CD4-positive, alpha-beta memory T cell (primary cell): ENCODE measurements around the gene RILPL2. TPM values are rescaled to one million over a fixed set of nuclear protein-coding genes. Genes with fewer than 3 reads are reported as not detected.

Experiments used
- CTCF ChIA-PET: fragments of 350-600 bp; sonication (Branson Sonifier 250); formaldehyde crosslinking; loops from one replicate; lab custom pipeline; 2021; ENCODE audit warnings: inconsistent platforms; ENCODE audit not compliant: partially characterized antibody; lab: Charles Lee
- POLR2A ChIA-PET: fragments of 350-600 bp; sonication (Branson Sonifier 250); formaldehyde crosslinking; loops from one replicate; lab custom pipeline; 2021; ENCODE audit not compliant: partially characterized antibody; lab: Charles Lee
- DNase-seq, 5 donors: peaks; one replicate each; pipeline versions ENCODE4 v3.0.0 to v3.0.0-alpha.2; 2020 to 2022; ENCODE audit warnings: mixed read lengths in 1 of 5
- H3K27ac ChIP-seq: one replicate; pipeline ENCODE4 v1.7.0; 2013; ENCODE audit warnings: low read depth, low read length
- H3K27me3 ChIP-seq: 2 replicates; pipeline ENCODE4 v1.7.0; 2013; ENCODE audit warnings: mild to moderate bottlenecking, low read length, moderate library complexity; ENCODE audit not compliant: insufficient read depth
- H3K36me3 ChIP-seq: 2 replicates; pipeline ENCODE4 v1.7.0; 2013; ENCODE audit warnings: mild to moderate bottlenecking, low read length, moderate library complexity; ENCODE audit not compliant: insufficient read depth
- H3K4me1 ChIP-seq: 2 replicates; pipeline ENCODE4 v1.7.0; 2013; ENCODE audit warnings: mild to moderate bottlenecking, low read length, moderate library complexity; ENCODE audit not compliant: insufficient read depth
- H3K4me3 ChIP-seq, 2 donors: one replicate each; pipeline ENCODE4 v1.7.0; 2013; ENCODE audit warnings: low read length in 2 of 2, mild to moderate bottlenecking in 1 of 2
- H3K9me3 ChIP-seq, 2 donors: one replicate each; pipeline ENCODE4 v1.7.0; 2013; ENCODE audit warnings: low read length in 2 of 2, control low read depth in 1 of 2; ENCODE audit not compliant: control insufficient read depth in 1 of 2
- H3K27ac Mint-ChIP-seq, 7 donors: one replicate each; pipeline ENCODE4 v1.8.0; 2020 to 2021; ENCODE audit warnings: mixed read lengths in 7 of 7, mild to moderate bottlenecking in 6 of 7, inconsistent platforms in 3 of 7, moderate library complexity in 3 of 7
- H3K27me3 Mint-ChIP-seq, 2 donors: one replicate each; pipeline ENCODE4 v1.8.0; 2020 to 2021; ENCODE audit warnings: mixed read lengths in 2 of 2
- H3K36me3 Mint-ChIP-seq, 2 donors: one replicate each; pipeline ENCODE4 v1.8.0; 2020 to 2021; ENCODE audit warnings: mixed read lengths in 2 of 2, inconsistent platforms in 1 of 2, mild to moderate bottlenecking in 1 of 2
- H3K4me1 Mint-ChIP-seq, 4 donors: one replicate each; pipeline ENCODE4 v1.8.0; 2020 to 2021; ENCODE audit warnings: mixed read lengths in 4 of 4, mild to moderate bottlenecking in 1 of 4
- H3K4me3 Mint-ChIP-seq, 8 donors: one replicate each; pipeline ENCODE4 v1.8.0; 2020 to 2021; ENCODE audit warnings: mixed read lengths in 8 of 8, mild to moderate bottlenecking in 7 of 8, moderate library complexity in 6 of 8, inconsistent platforms in 3 of 8
- H3K9me3 Mint-ChIP-seq, 8 donors: one replicate each; pipeline ENCODE4 v1.8.0; 2020 to 2021; ENCODE audit warnings: mixed read lengths in 8 of 8, mild to moderate bottlenecking in 5 of 8, inconsistent platforms in 3 of 8, moderate library complexity in 1 of 8
- intact Hi-C: fragments of 100-400 bp; cut with micrococcal nuclease; formaldehyde crosslinking; loops from one replicate; pipeline ENCODE4 v1.15.1; 2023
- polyA plus RNA-seq, 2 donors: library from polyadenylated mRNA; unstranded; fragments of 300-500 nt; fragmentation: Illumina TruSeq; gene quantifications; one replicate each; pipeline ENCODE4 v1.2.3, GENCODE V29; 2021
- total RNA-seq, 2 experiments: library from RNA; stranded (reverse); gene quantifications; one replicate each; pipeline ENCODE4 v1.2.3, GENCODE V29; 2021

RILPL2 gene
- total and polyA plus RNA-seq, 4 experiments from 2014 or later = 11.6 to 13.7 (median 12.6) TPM

DNA sequence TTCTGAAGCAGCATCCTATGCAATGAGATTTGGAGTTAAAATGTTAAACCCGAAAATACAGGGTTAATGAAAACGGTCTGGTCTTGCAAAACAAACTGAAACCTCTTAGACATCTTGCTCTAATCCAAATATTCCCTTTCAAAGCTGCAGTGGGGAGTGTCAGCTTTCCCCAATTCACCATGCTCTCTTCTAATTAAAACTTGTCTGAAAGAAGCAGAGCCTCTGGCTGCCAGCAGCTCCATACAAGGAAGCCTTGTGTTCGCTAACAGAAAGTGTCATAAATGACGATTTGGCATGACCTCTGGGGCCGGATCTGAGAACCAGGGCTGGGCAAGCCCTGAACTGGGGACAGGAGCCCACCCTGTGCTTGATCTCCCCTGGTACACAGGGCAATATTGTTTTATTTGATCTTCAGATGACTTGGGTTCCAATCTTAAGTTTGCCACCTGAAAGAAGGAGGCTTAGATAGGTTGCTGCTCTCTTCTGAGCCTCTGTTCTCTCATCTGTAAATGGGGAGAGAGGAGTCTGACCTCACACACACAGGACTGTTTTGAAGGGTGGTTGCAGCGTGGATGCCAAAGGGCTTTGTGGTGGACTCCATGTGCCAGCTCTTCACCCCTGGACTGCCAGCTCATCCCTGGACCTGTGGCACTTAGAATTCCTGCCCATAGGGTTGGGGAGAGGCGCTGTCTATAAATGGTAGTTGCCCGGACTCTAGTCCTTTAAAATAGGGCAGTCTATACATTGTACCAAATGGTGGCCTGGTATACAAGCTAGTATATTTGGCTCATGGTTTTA, 44.7 kb downstream of the RILPL2 start:
- Histone ChIP-seq H3K27me3 (no peaks in the 10 kb centered on the region), H3K4me3 (no peak overlapping the region), H3K36me3 (peaks cover 18% of the 10 kb centered on the region), H3K4me1 (peaks cover 36% of the 10 kb centered on the region), H3K9me3 (no peaks in the 10 kb centered on the region), H3K27ac (no peak overlapping the region)
- intact Hi-C loops = no loop called here
- H3K36me3 Mint-ChIP-seq = peaks cover 16 to 49% of the 10 kb centered on the region in 2 donors
- no peaks in the 10 kb centered on the region for H3K27me3 Mint-ChIP-seq
- H3K9me3 Mint-ChIP-seq = no peaks in the 10 kb centered on the region
- peak overlapping the region in 6 of 7 donors; percentile 48 to 89 (median 76) for H3K27ac Mint-ChIP-seq
- CTCF ChIA-PET = interaction anchor here (0.9 to 1.8 kb wide), 5 partner anchors 26 to 137 kb away, joined by 3 to 6 read pairs (median 3); no protein-coding TSS in a partner anchor
- peaks cover 18 to 54% (median 39%) of the 10 kb centered on the region in 4 donors for H3K4me1 Mint-ChIP-seq
- POLR2A ChIA-PET = interaction anchor here (0.5 to 1.8 kb wide), 9 partner anchors 19 to 476 kb away, joined by 3 to 16 read pairs (median 5); partner anchors contain the start of genes RILPL1, RILPL2 and SNRNP35
- H3K4me3 Mint-ChIP-seq = peak overlapping the region; percentile 88 to 91 (median 90)
- DNase-seq = no peak

DNA sequence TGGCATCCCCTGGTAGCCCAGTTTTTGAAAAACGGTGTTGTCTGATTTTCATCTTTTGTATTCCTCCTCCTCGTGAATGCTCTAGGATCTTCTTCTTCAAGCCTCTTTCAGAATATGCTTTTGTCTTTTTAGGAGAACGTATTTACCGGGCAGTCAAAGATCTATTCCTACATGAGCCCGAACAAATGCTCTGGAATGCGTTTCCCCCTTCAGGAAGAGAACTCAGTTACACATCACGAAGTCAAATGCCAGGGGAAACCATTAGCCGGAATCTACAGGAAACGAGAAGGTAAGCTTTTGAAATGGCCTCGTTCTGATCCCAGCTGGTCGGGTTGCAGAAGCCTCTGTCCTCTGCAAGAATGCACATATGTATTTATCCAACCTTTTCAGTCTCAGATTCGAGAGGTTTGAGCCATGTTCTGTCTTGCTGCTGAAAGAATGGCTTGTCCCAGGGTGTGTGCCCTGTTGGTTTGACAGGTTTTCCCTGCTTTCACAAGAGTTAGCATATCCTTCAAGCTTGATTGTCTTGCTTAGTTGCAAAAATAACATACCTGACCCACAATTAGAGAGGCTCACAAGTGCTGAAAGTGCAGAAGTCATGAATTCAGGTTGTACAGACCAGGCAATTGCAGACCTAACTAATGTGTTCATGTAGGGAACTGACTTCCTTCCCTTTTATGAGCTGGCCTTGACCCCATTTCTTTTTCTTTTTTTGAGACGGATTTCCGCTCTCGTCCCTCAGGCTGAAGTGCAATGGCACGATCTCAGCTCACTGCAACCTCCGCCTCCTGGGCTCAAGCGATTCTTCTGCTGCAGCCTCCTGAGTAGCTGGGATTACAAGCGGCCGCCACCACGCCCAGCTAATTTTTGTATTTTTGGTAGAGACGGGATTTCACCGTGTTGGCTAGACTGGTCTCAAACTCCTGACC, 45.7 kb downstream of the RILPL2 start:
- peak overlapping the region; percentile 88 to 91 (median 90) for H3K4me3 Mint-ChIP-seq
- Histone ChIP-seq H3K4me1 (peaks cover 36% of the 10 kb centered on the region), H3K9me3 (no peaks in the 10 kb centered on the region), H3K27ac (peak overlapping the region; percentile 57), H3K27me3 (no peaks in the 10 kb centered on the region), H3K4me3 (peak overlapping the region in 1 of 2 donors; percentile 11), H3K36me3 (peaks cover 9% of the 10 kb centered on the region)
- peak in 2 of 5 donors; percentile 23 to 31 for DNase-seq
- POLR2A ChIA-PET = interaction anchor here (0.7 to 1.8 kb wide), 7 partner anchors 25 to 142 kb away, joined by 3 to 16 read pairs (median 7); partner anchors contain the start of genes RILPL1, RILPL2 and SNRNP35
- peak overlapping the region; percentile 86 to 93 (median 92) for H3K27ac Mint-ChIP-seq
- intact Hi-C loops = no loop called here
- CTCF ChIA-PET = interaction anchor here (0.6 to 1.8 kb wide), 7 partner anchors 25 to 193 kb away, joined by 3 to 6 read pairs (median 3); partner anchors contain the start of gene TMED2
- H3K9me3 Mint-ChIP-seq = no peaks in the 10 kb centered on the region
- H3K27me3 Mint-ChIP-seq = no peaks in the 10 kb centered on the region
- H3K36me3 Mint-ChIP-seq = peaks cover 16 to 39% of the 10 kb centered on the region in 2 donors
- peaks cover 18 to 54% (median 39%) of the 10 kb centered on the region in 4 donors for H3K4me1 Mint-ChIP-seq

DNA sequence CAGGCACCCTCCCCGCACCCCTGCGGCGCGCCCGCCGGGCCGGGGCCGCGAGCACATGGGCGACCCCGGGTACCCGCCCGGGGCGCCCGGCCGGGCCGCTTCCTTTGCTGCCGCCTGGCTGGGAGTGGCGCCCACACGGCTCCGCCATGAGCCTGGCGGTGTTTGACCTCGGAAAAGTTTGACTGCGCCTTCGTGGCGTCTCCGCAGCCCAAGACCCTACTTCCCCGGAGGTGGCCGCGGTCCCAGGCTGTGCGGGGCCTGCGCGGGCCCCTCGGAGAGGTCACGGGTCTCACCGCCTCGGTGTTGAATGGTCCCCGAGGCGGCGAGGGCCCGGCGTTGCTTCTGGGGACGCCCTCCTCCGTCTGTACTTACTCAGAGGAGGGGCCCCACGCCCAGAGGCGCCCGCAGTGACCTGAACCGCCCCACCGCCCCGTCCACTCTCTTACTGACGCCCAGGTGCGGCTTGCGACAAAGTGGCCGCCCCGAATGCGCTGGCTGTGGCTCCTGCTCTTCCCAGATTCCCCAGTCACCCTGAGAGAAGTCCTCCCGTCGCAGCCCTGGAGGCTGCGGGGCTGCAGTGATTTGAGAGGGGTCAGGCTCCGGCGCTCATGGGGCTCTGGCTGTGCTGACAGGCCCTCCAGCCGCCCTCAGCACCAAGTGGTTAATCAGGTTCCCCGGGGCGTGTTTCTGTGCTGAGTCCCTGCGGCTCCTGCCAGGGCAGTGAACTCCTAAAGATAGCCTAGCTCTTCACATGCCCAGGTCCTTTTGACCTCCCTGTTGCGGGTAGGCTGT, 46.7 kb downstream of the RILPL2 start:
- Mint-ChIP-seq H3K27me3 (no peaks in the 10 kb centered on the region), H3K4me1 (peaks cover 18 to 49% (median 39%) of the 10 kb centered on the region in 4 donors), H3K36me3 (peaks cover 9 to 33% of the 10 kb centered on the region in 2 donors), H3K9me3 (no peaks in the 10 kb centered on the region), H3K4me3 (peak overlapping the region; percentile 88 to 91 (median 90)), H3K27ac (peak overlapping the region; percentile 86 to 93 (median 92))
- intact Hi-C loops = loop anchor here (2.0 kb wide), 2 partner anchors 47 to 69 kb away; partner anchors contain the start of genes RILPL2 and SNRNP35
- ChIA-PET POLR2A (interaction anchor here (1.3 to 1.8 kb wide), 4 partner anchors 24 to 143 kb away, joined by 4 to 16 read pairs (median 6); partner anchors contain the start of genes RILPL1 and RILPL2), CTCF (interaction anchor here (1.2 kb wide), 2 partner anchors 193 to 194 kb away, joined by 3 read pairs; partner anchors contain the start of gene TMED2)
- Histone ChIP-seq H3K27me3 (no peaks in the 10 kb centered on the region), H3K9me3 (no peaks in the 10 kb centered on the region), H3K4me1 (peaks cover 41% of the 10 kb centered on the region), H3K4me3 (peak overlapping the region in 1 of 2 donors; percentile 47), H3K36me3 (peaks cover 7% of the 10 kb centered on the region), H3K27ac (peak overlapping the region; percentile 57)
- DNase-seq = peak in 4 of 5 donors; percentile 15 to 40 (median 26)

DNA sequence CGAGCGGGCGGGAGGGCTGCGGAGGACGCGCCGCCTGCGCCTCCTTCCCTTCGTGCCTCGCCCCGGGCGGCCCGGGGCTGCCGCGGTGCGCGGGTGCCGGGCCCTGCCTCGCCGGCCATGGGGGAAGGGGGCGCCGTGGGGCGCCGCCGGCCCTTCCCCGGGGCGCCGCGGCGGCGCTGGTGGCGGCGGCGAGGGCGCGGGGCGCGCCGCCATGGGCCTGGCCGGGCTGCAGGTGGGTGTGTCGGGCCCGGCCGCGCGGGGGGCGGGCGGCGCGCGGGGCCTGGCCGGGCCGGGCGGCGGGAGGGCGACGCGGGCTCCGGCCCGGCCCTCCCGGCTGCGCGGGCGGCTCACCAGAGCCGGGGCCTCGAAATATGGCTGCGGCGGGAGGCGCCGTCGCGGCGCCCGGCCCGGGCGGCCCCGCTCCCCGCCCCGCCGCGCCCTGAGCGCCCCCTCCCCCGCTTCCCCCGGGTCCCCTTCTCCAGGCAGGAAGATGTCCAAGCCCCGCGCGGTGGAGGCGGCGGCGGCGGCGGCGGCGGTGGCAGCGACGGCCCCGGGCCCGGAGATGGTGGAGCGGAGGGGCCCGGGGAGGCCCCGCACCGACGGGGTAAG, 47.4 kb downstream of the RILPL2 start:
- H3K27me3 ChIP-seq = no peaks in the 10 kb centered on the region
- ChIA-PET CTCF (interaction anchor here (1.0 to 2.5 kb wide), 2 partner anchors 23 to 193 kb away, joined by 3 to 16 read pairs; no protein-coding TSS in a partner anchor), POLR2A (interaction anchor here (1.0 to 5.9 kb wide), 2 partner anchors 23 to 116 kb away, joined by 3 to 113 read pairs; partner anchors contain the start of gene SBNO1)
- Mint-ChIP-seq H3K4me3 (no peak overlapping the region), H3K27me3 (no peaks in the 10 kb centered on the region), H3K9me3 (no peaks in the 10 kb centered on the region), H3K36me3 (peaks cover 7 to 31% of the 10 kb centered on the region in 2 donors), H3K4me1 (peaks cover 18 to 51% (median 42%) of the 10 kb centered on the region in 4 donors), H3K27ac (no peak overlapping the region)
- intact Hi-C loops = loop anchor here (1.0 to 2.0 kb wide), 4 partner anchors 24 to 193 kb away; partner anchors contain the start of genes RILPL2 and SNRNP35
- peaks cover 3% of the 10 kb centered on the region for H3K36me3 ChIP-seq
- DNase-seq = no peak
- H3K4me1 ChIP-seq = peaks cover 45% of the 10 kb centered on the region
- peak overlapping the region; percentile 57 for H3K27ac ChIP-seq
- H3K9me3 ChIP-seq = no peaks in the 10 kb centered on the region
- peak overlapping the region in 1 of 2 donors; percentile 47 for H3K4me3 ChIP-seq

DNA sequence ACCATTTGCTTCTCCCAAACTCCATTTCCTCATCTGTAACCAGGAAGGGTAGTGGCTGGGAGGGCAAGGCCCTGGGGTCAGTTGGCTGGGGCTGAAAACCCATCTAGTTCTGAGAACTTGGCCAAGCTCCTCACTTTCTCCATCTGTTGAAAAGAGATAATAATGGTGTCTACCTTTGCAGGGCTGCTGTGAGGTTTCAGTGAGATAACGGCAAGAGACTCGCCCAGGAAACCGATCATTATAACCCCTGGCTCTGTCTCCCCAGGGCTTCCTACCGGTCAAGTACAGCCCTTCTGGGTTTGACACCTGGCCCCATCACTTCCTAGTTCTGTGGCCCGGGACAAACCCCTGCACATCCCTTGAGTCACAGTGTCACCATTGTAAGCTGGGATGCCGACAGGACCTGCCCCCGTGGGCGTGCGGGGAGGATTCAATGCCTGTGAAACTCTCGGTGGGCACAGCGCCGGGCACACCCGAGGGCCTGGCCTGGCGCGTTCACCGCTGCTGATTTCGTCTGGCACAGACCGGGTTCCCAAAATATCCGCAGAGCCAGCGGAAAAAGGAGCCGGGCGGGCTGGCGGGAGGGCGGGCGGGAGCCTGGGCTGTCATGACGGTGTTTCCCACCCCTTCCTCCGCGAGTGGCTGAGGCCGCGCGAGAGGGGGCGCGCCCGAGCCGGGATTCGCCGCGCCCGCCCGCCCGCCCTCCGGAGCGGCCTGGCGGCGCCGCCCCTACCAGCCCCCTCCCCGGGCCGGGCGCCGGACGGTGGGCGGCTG, 48.1 kb downstream of the RILPL2 start:
- POLR2A ChIA-PET = interaction anchor here (0.7 to 5.9 kb wide), 7 partner anchors 10 to 155 kb away, joined by 3 to 113 read pairs (median 3); partner anchors contain the start of genes MPHOSPH9, MTRFR, SBNO1 and SNRNP35
- intact Hi-C loops = loop anchor here (1.0 to 2.0 kb wide), 4 partner anchors 23 to 194 kb away; partner anchors contain the start of genes RILPL2 and SNRNP35
- H3K4me1 Mint-ChIP-seq = peaks cover 18 to 57% (median 45%) of the 10 kb centered on the region in 4 donors

More for the DNA sequence above, 48.1 kb downstream of the RILPL2 start:
- Histone ChIP-seq H3K27ac (peak overlapping the region; percentile 70), H3K9me3 (no peaks in the 10 kb centered on the region), H3K27me3 (no peaks in the 10 kb centered on the region), H3K4me3 (peak overlapping the region; percentile 71 to 84), H3K36me3 (peaks cover 3% of the 10 kb centered on the region), H3K4me1 (peaks cover 45% of the 10 kb centered on the region)
- peaks cover 7 to 36% of the 10 kb centered on the region in 2 donors for H3K36me3 Mint-ChIP-seq
- H3K4me3 Mint-ChIP-seq = peak overlapping the region; percentile 86 to 92 (median 88)
- CTCF ChIA-PET = interaction anchor here (1.0 to 2.5 kb wide), 2 partner anchors 22 to 193 kb away, joined by 3 to 16 read pairs; no protein-coding TSS in a partner anchor
- peak overlapping the region; percentile 85 to 96 (median 92) for H3K27ac Mint-ChIP-seq
- DNase-seq = peak; percentile 76 to 85 (median 79)
- no peaks in the 10 kb centered on the region for H3K27me3 Mint-ChIP-seq
- no peaks in the 10 kb centered on the region for H3K9me3 Mint-ChIP-seq
